Thoracic aorta (tissue), 2 donors: ENCODE results near the gene ZDHHC8. TPM values are rescaled to one million over a fixed set of nuclear protein-coding genes. Genes with fewer than 3 reads are reported as not detected.

Experiments
- ATAC-seq: fragments of 150-250 bp; one replicate; pipeline ENCODE4 v1.8.0; 2017; ENCODE audit warnings: low read depth; ENCODE audit not compliant: insufficient number of reproducible peaks, low FRiP score
- DNase-seq: peaks from one replicate; pipeline ENCODE4 v3.0.0-alpha.2; 2020; ENCODE audit warnings: low spot score
- H3K27ac ChIP-seq, 2 donors: fragments of 200-600 bp; sonication (generic); 1 replicate in 1 of 2; 2 replicates in 1 of 2; pipeline ENCODE4 v1.5.1; 2016; ENCODE audit warnings: mild to moderate bottlenecking in 2 of 2, moderate library complexity in 2 of 2
- H3K27me3 ChIP-seq: fragments of 200-600 bp; sonication (generic); replicated peaks from 2 replicates; pipeline ENCODE4 v1.6.0; 2016; ENCODE audit warnings: mild to moderate bottlenecking; ENCODE audit not compliant: insufficient read depth
- H3K36me3 ChIP-seq: fragments of 200-600 bp; sonication (generic); one replicate; pipeline ENCODE4 v1.5.1; 2016
- H3K4me1 ChIP-seq, 2 donors: fragments of 200-600 bp; sonication (generic); 1 replicate in 1 of 2; 2 replicates in 1 of 2; pipeline versions ENCODE4 v1.5.1 to v1.6.0; 2016; ENCODE audit warnings: low read depth in 2 of 2, mild to moderate bottlenecking in 1 of 2; ENCODE audit not compliant: control insufficient read depth in 1 of 2
- H3K4me3 ChIP-seq: fragments of 200-600 bp; sonication (generic); 2 replicates; pipeline ENCODE4 v1.5.1; 2016; ENCODE audit warnings: mild to moderate bottlenecking
- H3K9me3 ChIP-seq: fragments of 200-600 bp; sonication (generic); 2 replicates; pipeline ENCODE4 v1.5.1; 2016
- total RNA-seq, 2 donors: library from RNA; depleted of rRNA; stranded (reverse); fragments of >200 nt; gene quantifications; one replicate each; pipeline versions ENCODE4 v1.1.0 to v1.2.3, GENCODE V29; 2016
- TF ChIP-seq, protein P1 (sequence below): fragments of 200-600 bp; sonication (generic); IDR thresholded peaks from one replicate; pipeline ENCODE4 v1.5.1; 2019; ENCODE audit warnings: antibody characterized with exemption

ZDHHC8 gene
- total RNA-seq, 2 donors from 2014 or later, result 14.8 to 49.8 TPM

GRCh38 chr22:20172141-20172613 lies 40.6 kb downstream of the ZDHHC8 start:
- no peak for ATAC-seq
- Histone ChIP-seq H3K27me3 (no peaks in the 10 kb centered on the region), H3K4me3 (no peak overlapping the region), H3K27ac (no peak overlapping the region), H3K9me3 (no peaks in the 10 kb centered on the region), H3K36me3 (no peaks in the 10 kb centered on the region), H3K4me1 (no peaks in the 10 kb centered on the region)
- no peak for DNase-seq
- TF ChIP-seq, protein P1, sequence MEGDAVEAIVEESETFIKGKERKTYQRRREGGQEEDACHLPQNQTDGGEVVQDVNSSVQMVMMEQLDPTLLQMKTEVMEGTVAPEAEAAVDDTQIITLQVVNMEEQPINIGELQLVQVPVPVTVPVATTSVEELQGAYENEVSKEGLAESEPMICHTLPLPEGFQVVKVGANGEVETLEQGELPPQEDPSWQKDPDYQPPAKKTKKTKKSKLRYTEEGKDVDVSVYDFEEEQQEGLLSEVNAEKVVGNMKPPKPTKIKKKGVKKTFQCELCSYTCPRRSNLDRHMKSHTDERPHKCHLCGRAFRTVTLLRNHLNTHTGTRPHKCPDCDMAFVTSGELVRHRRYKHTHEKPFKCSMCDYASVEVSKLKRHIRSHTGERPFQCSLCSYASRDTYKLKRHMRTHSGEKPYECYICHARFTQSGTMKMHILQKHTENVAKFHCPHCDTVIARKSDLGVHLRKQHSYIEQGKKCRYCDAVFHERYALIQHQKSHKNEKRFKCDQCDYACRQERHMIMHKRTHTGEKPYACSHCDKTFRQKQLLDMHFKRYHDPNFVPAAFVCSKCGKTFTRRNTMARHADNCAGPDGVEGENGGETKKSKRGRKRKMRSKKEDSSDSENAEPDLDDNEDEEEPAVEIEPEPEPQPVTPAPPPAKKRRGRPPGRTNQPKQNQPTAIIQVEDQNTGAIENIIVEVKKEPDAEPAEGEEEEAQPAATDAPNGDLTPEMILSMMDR, result no peak

DNA sequence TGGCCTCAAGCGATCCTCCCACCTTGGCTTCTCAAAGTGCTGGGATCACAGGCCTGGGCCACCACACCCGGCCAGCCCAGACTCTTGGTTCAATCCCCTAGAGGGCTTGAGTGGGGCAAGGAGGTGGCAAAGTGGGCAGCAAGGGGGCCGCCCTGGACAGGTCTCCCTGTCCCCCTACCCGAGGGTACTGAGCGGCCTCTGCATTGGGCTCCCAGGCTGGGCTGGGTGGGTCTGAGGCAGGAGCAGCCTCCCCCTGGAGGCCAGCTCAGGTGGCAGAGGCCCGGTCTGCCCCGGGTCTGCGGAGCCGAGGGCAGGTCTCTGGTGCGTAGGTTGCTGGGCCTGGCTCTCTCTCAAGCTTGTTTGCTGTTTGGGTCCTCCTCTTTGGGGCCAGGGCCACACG lies 41.6 kb downstream of the ZDHHC8 start:
- H3K9me3 ChIP-seq, result no peaks in the 10 kb centered on the region
- H3K4me1 ChIP-seq, result no peaks in the 10 kb centered on the region
- DNase-seq (no peak), ATAC-seq (no peak)
- H3K36me3 ChIP-seq, result no peaks in the 10 kb centered on the region
- H3K27ac ChIP-seq, result no peak overlapping the region
- TF ChIP-seq, protein P1, result no peak
- no peak overlapping the region for H3K4me3 ChIP-seq
- H3K27me3 ChIP-seq, result no peaks in the 10 kb centered on the region

DNA sequence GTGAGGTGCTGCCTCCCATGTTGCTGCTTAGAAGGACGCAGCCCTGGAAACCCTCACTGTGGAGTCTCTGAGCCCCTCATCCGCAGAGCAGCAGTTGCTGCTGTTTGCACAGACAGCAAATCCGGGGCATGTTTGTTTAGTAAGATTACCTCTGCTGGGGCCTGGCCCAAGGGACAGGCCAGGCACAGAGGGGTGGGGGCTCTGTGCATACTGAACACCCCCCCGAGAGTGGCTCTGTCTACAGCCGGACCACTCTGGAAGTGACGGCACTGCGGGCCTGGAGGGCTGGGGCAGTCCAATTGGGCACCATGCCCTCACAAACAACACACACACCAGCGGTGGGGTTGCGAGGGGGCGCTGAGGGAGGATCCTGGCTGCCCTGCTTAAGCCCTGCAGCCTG lies 42.2 kb downstream of the ZDHHC8 start:
- Histone ChIP-seq H3K36me3 (no peaks in the 10 kb centered on the region), H3K9me3 (no peaks in the 10 kb centered on the region), H3K4me1 (no peaks in the 10 kb centered on the region), H3K4me3 (no peak overlapping the region), H3K27me3 (no peaks in the 10 kb centered on the region), H3K27ac (no peak overlapping the region)
- no peak for ATAC-seq
- TF ChIP-seq, protein P1, result no peak
- DNase-seq, result no peak

GRCh38 chr22:20174785-20175596 lies 43.4 kb downstream of the ZDHHC8 start:
- TF ChIP-seq, protein P1, result no peak
- no peak for ATAC-seq

GRCh38 chr22:20175597-20175900 lies 43.9 kb downstream of the ZDHHC8 start:
- H3K27me3 ChIP-seq, result no peaks in the 10 kb centered on the region
- H3K4me1 ChIP-seq, result no peaks in the 10 kb centered on the region
- H3K9me3 ChIP-seq, result no peaks in the 10 kb centered on the region
- TF ChIP-seq, protein P1, result no peak
- ATAC-seq (no peak), DNase-seq (no peak)
- no peak overlapping the region for H3K4me3 ChIP-seq
- no peaks in the 10 kb centered on the region for H3K36me3 ChIP-seq
- no peak overlapping the region for H3K27ac ChIP-seq

More at GRCh38 chr22:20174785-20175596, 43.4 kb downstream of the ZDHHC8 start:
- Histone ChIP-seq H3K36me3 (no peaks in the 10 kb centered on the region), H3K4me1 (no peaks in the 10 kb centered on the region), H3K4me3 (no peak overlapping the region), H3K9me3 (no peaks in the 10 kb centered on the region), H3K27me3 (no peaks in the 10 kb centered on the region), H3K27ac (no peak overlapping the region)
- DNase-seq, result no peak
